Measurements from ENCODE around the gene TAOK1. TPM values are rescaled to one million over a fixed set of nuclear protein-coding genes. Genes with fewer than 3 reads are reported as not detected.

The TAOK1 gene
- total and polyA plus RNA-seq, 10 of the 15 experiments (the other 5 are each of a cell fraction or from before 2014, with no cell fraction given): 2.0 to 27.1 (median 11.8) TPM

DNA sequence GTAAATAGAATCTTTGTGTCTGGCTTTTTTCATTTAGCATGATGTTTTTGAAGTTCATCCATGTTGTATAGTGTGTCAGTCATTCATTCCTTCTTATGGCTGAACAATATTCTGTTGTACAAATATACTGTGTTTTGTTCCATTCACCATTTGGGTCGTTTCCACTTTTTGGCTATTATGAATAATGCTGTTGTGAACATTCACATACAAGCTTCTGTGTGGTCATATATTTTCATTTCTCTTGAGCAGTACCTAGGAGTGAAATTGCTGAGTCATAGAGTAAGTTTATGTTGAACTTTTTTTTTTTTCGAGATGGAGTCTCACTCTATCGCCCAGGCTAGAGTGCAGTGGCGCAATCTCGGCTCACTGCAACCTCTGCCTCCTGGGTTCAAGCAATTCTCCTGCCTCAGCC, 32.3 kb upstream of the TAOK1 start:
- ChIA-PET SMC1A (ENCODE audit: uncharacterized antibody, unreplicated experiment) (interaction anchor here (1.4 to 1.8 kb wide), 2 partner anchors 12 to 138 kb away, joined by 4 to 5 read pairs; no protein-coding TSS in a partner anchor), RAD21 (ENCODE audit: unreplicated experiment) (interaction anchor here (0.6 kb wide), 1 partner anchor 300 kb away, joined by 3 read pairs; no protein-coding TSS in a partner anchor), CTCF (interaction anchor here (0.6 to 5.7 kb wide), 4 partner anchors 12 to 139 kb away, joined by 3 to 33 read pairs (median 4); no protein-coding TSS in a partner anchor), POLR2A (no interaction called here)
- H3K4me2 ChIP-seq (ENCODE audit: control insufficient read depth, insufficient read depth): no peak overlapping the region
- ATAC-seq: peak; percentile 84
- H3K4me1 ChIP-seq (ENCODE audit: control insufficient read depth, insufficient read depth, low read length): peaks cover 7% of the 10 kb centered on the region; the same call in 1 of the 2 replicates
- in situ Hi-C loops (cut with MboI): no loop called here
- H4K20me1 ChIP-seq (ENCODE audit: control insufficient read depth, insufficient read depth): no peaks in the 10 kb centered on the region
- no peaks in the 10 kb centered on the region for H3K27me3 ChIP-seq (replicated peaks in 1 of 2; ENCODE audit: control insufficient read depth in 2 of 2, insufficient read depth in 2 of 2, low read length in 1 of 2)
- H3K27ac ChIP-seq (ENCODE audit: control insufficient read depth, insufficient read depth): no peak overlapping the region
- no peak overlapping the region for H3K9ac ChIP-seq (ENCODE audit: control insufficient read depth, insufficient read depth, low read length)
- WGBS (ENCODE audit: insufficient coverage, insufficient replicate concordance, low lambda C conversion rate, missing lambda C conversion rate): 43% methylated on average over 5 of the region's 5 CpGs
- intact Hi-C loops (cut with micrococcal nuclease; ENCODE audit: unreplicated experiment): no loop called here
- no peaks in the 10 kb centered on the region for H3K9me3 ChIP-seq (replicated peaks; ENCODE audit: control insufficient read depth, insufficient read depth, low read length)
- peak; percentile 19 for DNase-seq (ENCODE audit: low read depth, low spot score)
- no peak for FAIRE-seq
- no TSS peak for BruUV-seq (replicated peaks)
- peak overlapping the region; percentile 36; the same call in 1 of the 2 replicates for H2AFZ ChIP-seq (ENCODE audit: control insufficient read depth, low read depth, low read length)
- H3K79me2 ChIP-seq (ENCODE audit: control insufficient read depth, insufficient read depth, low read length): no peaks in the 10 kb centered on the region
- no peaks in the 10 kb centered on the region for H3K36me3 ChIP-seq (ENCODE audit: control insufficient read depth in 2 of 2, insufficient read depth in 2 of 2, low read length in 1 of 2)
- no peak overlapping the region for H3K4me3 ChIP-seq
- peak; percentile 98 for TF ChIP-seq BACH1 (IDR thresholded peaks at IDR 0.05; ENCODE audit: borderline replicate concordance)
- no peak for TF ChIP-seq MXI1 (IDR thresholded peaks at IDR 0.05; ENCODE audit: low read depth, low read length)
- TF ChIP-seq, protein P1, sequence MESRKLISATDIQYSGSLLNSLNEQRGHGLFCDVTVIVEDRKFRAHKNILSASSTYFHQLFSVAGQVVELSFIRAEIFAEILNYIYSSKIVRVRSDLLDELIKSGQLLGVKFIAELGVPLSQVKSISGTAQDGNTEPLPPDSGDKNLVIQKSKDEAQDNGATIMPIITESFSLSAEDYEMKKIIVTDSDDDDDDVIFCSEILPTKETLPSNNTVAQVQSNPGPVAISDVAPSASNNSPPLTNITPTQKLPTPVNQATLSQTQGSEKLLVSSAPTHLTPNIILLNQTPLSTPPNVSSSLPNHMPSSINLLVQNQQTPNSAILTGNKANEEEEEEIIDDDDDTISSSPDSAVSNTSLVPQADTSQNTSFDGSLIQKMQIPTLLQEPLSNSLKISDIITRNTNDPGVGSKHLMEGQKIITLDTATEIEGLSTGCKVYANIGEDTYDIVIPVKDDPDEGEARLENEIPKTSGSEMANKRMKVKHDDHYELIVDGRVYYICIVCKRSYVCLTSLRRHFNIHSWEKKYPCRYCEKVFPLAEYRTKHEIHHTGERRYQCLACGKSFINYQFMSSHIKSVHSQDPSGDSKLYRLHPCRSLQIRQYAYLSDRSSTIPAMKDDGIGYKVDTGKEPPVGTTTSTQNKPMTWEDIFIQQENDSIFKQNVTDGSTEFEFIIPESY (IDR thresholded peaks at IDR 0.05): no peak
- TF ChIP-seq, protein P2, sequence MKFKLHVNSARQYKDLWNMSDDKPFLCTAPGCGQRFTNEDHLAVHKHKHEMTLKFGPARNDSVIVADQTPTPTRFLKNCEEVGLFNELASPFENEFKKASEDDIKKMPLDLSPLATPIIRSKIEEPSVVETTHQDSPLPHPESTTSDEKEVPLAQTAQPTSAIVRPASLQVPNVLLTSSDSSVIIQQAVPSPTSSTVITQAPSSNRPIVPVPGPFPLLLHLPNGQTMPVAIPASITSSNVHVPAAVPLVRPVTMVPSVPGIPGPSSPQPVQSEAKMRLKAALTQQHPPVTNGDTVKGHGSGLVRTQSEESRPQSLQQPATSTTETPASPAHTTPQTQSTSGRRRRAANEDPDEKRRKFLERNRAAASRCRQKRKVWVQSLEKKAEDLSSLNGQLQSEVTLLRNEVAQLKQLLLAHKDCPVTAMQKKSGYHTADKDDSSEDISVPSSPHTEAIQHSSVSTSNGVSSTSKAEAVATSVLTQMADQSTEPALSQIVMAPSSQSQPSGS (IDR thresholded peaks at IDR 0.05; ENCODE audit: low read length): no peak
- TF ChIP-seq KLF5 (IDR thresholded peaks at IDR 0.05; ENCODE audit: partially characterized antibody): no peak
- TF ChIP-seq, protein P3, sequence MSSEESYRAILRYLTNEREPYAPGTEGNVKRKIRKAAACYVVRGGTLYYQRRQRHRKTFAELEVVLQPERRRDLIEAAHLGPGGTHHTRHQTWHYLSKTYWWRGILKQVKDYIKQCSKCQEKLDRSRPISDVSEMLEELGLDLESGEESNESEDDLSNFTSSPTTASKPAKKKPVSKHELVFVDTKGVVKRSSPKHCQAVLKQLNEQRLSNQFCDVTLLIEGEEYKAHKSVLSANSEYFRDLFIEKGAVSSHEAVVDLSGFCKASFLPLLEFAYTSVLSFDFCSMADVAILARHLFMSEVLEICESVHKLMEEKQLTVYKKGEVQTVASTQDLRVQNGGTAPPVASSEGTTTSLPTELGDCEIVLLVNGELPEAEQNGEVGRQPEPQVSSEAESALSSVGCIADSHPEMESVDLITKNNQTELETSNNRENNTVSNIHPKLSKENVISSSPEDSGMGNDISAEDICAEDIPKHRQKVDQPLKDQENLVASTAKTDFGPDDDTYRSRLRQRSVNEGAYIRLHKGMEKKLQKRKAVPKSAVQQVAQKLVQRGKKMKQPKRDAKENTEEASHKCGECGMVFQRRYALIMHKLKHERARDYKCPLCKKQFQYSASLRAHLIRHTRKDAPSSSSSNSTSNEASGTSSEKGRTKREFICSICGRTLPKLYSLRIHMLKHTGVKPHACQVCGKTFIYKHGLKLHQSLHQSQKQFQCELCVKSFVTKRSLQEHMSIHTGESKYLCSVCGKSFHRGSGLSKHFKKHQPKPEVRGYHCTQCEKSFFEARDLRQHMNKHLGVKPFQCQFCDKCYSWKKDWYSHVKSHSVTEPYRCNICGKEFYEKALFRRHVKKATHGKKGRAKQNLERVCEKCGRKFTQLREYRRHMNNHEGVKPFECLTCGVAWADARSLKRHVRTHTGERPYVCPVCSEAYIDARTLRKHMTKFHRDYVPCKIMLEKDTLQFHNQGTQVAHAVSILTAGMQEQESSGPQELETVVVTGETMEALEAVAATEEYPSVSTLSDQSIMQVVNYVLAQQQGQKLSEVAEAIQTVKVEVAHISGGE (CRISPR knock-in tag; IDR thresholded peaks at IDR 0.05): no peak
- TF ChIP-seq YBX1 (IDR thresholded peaks at IDR 0.05): no peak
- TF ChIP-seq GATAD2B (conservative IDR thresholded peaks at IDR 0.05; ENCODE audit: low read depth): no peak
- no peak for TF ChIP-seq SREBF1 (IDR thresholded peaks at IDR 0.05; ENCODE audit: low read length)
- no peak for TF ChIP-seq GABPA (IDR thresholded peaks at IDR 0.05; ENCODE audit: low read depth)
- no peak for TF ChIP-seq IKZF1 (conservative IDR thresholded peaks at IDR 0.05)
- 0 out of 2 replicates have a peak, but pooled peaks have one; percentile 31 for TF ChIP-seq ZNF24 (IDR thresholded peaks at IDR 0.05)
- peak; percentile 36; the same call in 1 of the 2 replicates for TF ChIP-seq JUNB (IDR thresholded peaks at IDR 0.05)
- TF ChIP-seq, protein P4, sequence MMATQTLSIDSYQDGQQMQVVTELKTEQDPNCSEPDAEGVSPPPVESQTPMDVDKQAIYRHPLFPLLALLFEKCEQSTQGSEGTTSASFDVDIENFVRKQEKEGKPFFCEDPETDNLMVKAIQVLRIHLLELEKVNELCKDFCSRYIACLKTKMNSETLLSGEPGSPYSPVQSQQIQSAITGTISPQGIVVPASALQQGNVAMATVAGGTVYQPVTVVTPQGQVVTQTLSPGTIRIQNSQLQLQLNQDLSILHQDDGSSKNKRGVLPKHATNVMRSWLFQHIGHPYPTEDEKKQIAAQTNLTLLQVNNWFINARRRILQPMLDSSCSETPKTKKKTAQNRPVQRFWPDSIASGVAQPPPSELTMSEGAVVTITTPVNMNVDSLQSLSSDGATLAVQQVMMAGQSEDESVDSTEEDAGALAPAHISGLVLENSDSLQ (IDR thresholded peaks at IDR 0.05): peak; percentile 33; the same call in 1 of the 2 replicates
- TF ChIP-seq CHD4 (IDR thresholded peaks at IDR 0.05): no peak
- TF ChIP-seq E2F4 (IDR thresholded peaks at IDR 0.05; ENCODE audit: low read depth, low read length): no peak
- TF ChIP-seq TCF3 (IDR thresholded peaks at IDR 0.05; ENCODE audit: borderline replicate concordance, insufficient read depth, low read depth, low read length): no peak

Data from GM12878 (cell line).